Thyroid gland (tissue), 4 donors: Measurements from ENCODE around the gene ZFYVE26. TPM values are rescaled to one million over a fixed set of nuclear protein-coding genes. Genes with fewer than 3 reads are reported as not detected.
A peak's percentile ranks its signal among the peaks of the same experiment; 100 is the strongest.

ENCODE experiments used
- DNase-seq, 2 donors: peaks; one replicate each; pipeline ENCODE4 v3.0.0-alpha.2; 2019
- H3K27ac ChIP-seq, 3 donors: fragments of 200-600 bp; sonication (generic); 1 replicate in 2 of 3; 2 replicates in 1 of 3; pipeline ENCODE4 v1.5.1; 2016 to 2019; ENCODE audit warnings: mild to moderate bottlenecking in 1 of 3, moderate library complexity in 1 of 3
- H3K27me3 ChIP-seq: fragments of 200-600 bp; sonication (generic); one replicate; pipeline ENCODE4 v1.5.1; 2019
- H3K36me3 ChIP-seq, 2 donors: fragments of 200-600 bp; sonication (generic); one replicate each; pipeline ENCODE4 v1.5.1; 2016 to 2019
- H3K4me1 ChIP-seq, 2 donors: fragments of 200-600 bp; sonication (generic); one replicate each; pipeline ENCODE4 v1.5.1; 2017 to 2019
- H3K4me3 ChIP-seq, 3 donors: fragments of 200-600 bp; sonication (generic); replicated peaks in 1 of 3; 1 replicate in 2 of 3; 2 replicates in 1 of 3; pipeline ENCODE4 v1.5.1; 2016; ENCODE audit warnings: mild to moderate bottlenecking in 1 of 3
- H3K9me3 ChIP-seq: fragments of 200-600 bp; sonication (generic); one replicate; pipeline ENCODE4 v1.5.1; 2017
- CTCF ChIP-seq, 6 experiments: fragments of 200-600 bp in 3 of 6; fragments of 450-650 bp in 3 of 6; sonication (generic) in 3 of 6; IDR thresholded peaks; one replicate each; pipeline ENCODE4 v1.5.1; 2016 to 2019; ENCODE audit warnings: antibody characterized with exemption in 6 of 6, mild to moderate bottlenecking in 2 of 6, inconsistent platforms in 1 of 6, moderate library complexity in 1 of 6
- POLR2A ChIP-seq, 2 donors: fragments of 450-650 bp; IDR thresholded peaks; one replicate each; pipeline ENCODE4 v1.6.1; 2017; ENCODE audit warnings: antibody characterized with exemption in 2 of 2, mild to moderate bottlenecking in 2 of 2, moderate library complexity in 1 of 2
- WGBS, 2 donors: methylation state at CpG; one replicate each; pipeline ENCODE4 v1.1.5; 2017; 5-methylcytosine and 5-hydroxymethylcytosine counted together
- intact Hi-C: fragments of 100-400 bp; cut with DNase I; formaldehyde crosslinking; loops from one replicate; pipeline ENCODE4 v1.15.1; 2023
- total RNA-seq, 4 donors: library from RNA; depleted of rRNA; stranded (reverse); fragments of >200 nt; gene quantifications; one replicate each; pipeline ENCODE4 v1.2.3, GENCODE V29; 2016

Gene ZFYVE26
- total RNA-seq, 4 donors from 2014 or later, result 21.5 to 49.7 (median 37.1) TPM

GRCh38 chr14:67757175-67757574 is 59.2 kb downstream of the ZFYVE26 start:
- TF ChIP-seq POLR2A (IDR thresholded peaks at IDR 0.05) (no peak), CTCF (IDR thresholded peaks at IDR 0.05) (no peak)
- no peak for DNase-seq
- peaks cover 36 to 49% of the 10 kb centered on the region in 2 donors for H3K36me3 ChIP-seq
- H3K27ac ChIP-seq, result no peak overlapping the region
- 90 to 95% methylated on average over 3 of the region's 3 CpGs for WGBS, 2 donors
- no peaks in the 10 kb centered on the region for H3K9me3 ChIP-seq
- no peaks in the 10 kb centered on the region for H3K4me1 ChIP-seq
- no peaks in the 10 kb centered on the region for H3K27me3 ChIP-seq
- H3K4me3 ChIP-seq, result no peak overlapping the region
- intact Hi-C loops, result no loop called here

GRCh38 chr14:67756496-67756895 is 59.9 kb downstream of the ZFYVE26 start:
- Histone ChIP-seq H3K9me3 (no peaks in the 10 kb centered on the region), H3K4me3 (no peak overlapping the region), H3K4me1 (no peaks in the 10 kb centered on the region), H3K27me3 (no peaks in the 10 kb centered on the region), H3K36me3 (peaks cover 39 to 52% of the 10 kb centered on the region in 2 donors), H3K27ac (no peak overlapping the region)
- no peak for DNase-seq
- WGBS, 2 donors, result 80 to 89% methylated on average over 1 of the region's 1 CpG
- no peak for TF ChIP-seq CTCF (IDR thresholded peaks at IDR 0.05)
- no peak for TF ChIP-seq POLR2A (IDR thresholded peaks at IDR 0.05)
- intact Hi-C loops, result no loop called here

- TF ChIP-seq POLR2A (IDR thresholded peaks at IDR 0.05), result no peak
- no peak for TF ChIP-seq CTCF (IDR thresholded peaks at IDR 0.05)
- intact Hi-C loops, result no loop called here
- Histone ChIP-seq H3K4me1 (no peaks in the 10 kb centered on the region), H3K27ac (no peak overlapping the region), H3K27me3 (no peaks in the 10 kb centered on the region), H3K36me3 (peaks cover 52 to 58% of the 10 kb centered on the region in 2 donors), H3K4me3 (no peak overlapping the region), H3K9me3 (no peaks in the 10 kb centered on the region)
- WGBS, 2 donors, result 83 to 97% methylated on average over 6 of the region's 6 CpGs
- DNase-seq, result peak in 1 of 2 donors; percentile 14
These were observed 66.9 kb downstream of the ZFYVE26 start for GRCh38 chr14:67749341-67750084.

GRCh38 chr14:67748312-67748711 is 68.1 kb downstream of the ZFYVE26 start:
- peak; percentile 19 to 64 for DNase-seq
- no peak overlapping the region for H3K4me3 ChIP-seq
- H3K27me3 ChIP-seq, result no peaks in the 10 kb centered on the region
- H3K27ac ChIP-seq, result no peak overlapping the region
- peaks cover 40 to 46% of the 10 kb centered on the region in 2 donors for H3K36me3 ChIP-seq
- no peak for TF ChIP-seq POLR2A (IDR thresholded peaks at IDR 0.05)
- no peak for TF ChIP-seq CTCF (IDR thresholded peaks at IDR 0.05)
- intact Hi-C loops, result no loop called here
- WGBS, 2 donors, result 87 to 90% methylated on average over 9 to 10 of the region's 10 CpGs
- no peaks in the 10 kb centered on the region for H3K9me3 ChIP-seq
- H3K4me1 ChIP-seq, result no peaks in the 10 kb centered on the region

GRCh38 chr14:67746927-67747326 is 69.5 kb downstream of the ZFYVE26 start:
- TF ChIP-seq CTCF (IDR thresholded peaks at IDR 0.05) (no peak), POLR2A (IDR thresholded peaks at IDR 0.05) (no peak)
- H3K27me3 ChIP-seq, result no peaks in the 10 kb centered on the region
- intact Hi-C loops, result no loop called here
- WGBS, 2 donors, result 92 to 94% methylated on average over 1 of the region's 1 CpG
- peaks cover 27 to 33% of the 10 kb centered on the region in 2 donors for H3K36me3 ChIP-seq
- H3K27ac ChIP-seq, result no peak overlapping the region
- H3K4me3 ChIP-seq, result no peak overlapping the region
- no peaks in the 10 kb centered on the region for H3K9me3 ChIP-seq
- no peaks in the 10 kb centered on the region for H3K4me1 ChIP-seq
- DNase-seq, result no peak
